ENCODE data around the gene MYO18B.

The MYO18B gene

DNA sequence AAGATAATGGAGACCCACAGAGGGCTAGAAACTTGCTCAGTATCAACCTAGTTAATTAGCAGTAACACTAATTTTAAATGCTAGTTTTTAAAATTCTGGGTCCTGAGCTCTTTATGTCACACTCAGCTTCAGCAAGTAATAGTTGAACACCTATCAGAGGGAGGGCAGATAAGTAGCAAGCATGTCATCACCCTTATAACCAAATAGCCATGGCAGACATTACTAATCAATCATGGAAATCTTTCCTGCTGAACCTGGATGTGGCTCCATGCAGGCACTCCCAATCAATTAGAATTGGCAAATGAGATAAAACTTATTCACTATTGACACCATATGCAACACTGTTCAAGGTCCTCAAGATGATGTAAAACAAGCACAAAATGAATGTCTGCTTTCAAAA is 315.7 kb downstream of the MYO18B start:
- DNase-seq, result no peak

DNA sequence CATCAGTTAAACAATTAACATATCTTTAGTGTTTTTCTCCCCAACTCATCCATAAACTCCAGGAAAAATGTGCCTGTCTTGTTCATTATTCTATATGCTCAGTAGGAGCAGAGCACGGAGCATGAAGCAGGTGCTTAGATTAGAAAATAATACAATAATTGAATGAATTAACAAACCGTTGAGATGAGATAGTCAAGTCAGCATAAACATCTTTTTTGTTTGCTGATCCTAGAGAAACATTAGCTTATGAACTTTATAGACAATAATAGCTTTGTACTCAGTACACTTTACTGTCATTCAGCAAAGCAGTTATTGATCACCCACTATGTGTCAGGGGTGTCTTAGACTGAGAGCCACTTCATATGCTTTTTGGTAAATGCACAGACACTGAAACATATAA is 322.1 kb downstream of the MYO18B start:
- DNase-seq, result no peak

- DNase-seq, result no peak
Observed at GRCh38 chr22:26065847-26066246, 323.9 kb downstream of the MYO18B start.

DNA sequence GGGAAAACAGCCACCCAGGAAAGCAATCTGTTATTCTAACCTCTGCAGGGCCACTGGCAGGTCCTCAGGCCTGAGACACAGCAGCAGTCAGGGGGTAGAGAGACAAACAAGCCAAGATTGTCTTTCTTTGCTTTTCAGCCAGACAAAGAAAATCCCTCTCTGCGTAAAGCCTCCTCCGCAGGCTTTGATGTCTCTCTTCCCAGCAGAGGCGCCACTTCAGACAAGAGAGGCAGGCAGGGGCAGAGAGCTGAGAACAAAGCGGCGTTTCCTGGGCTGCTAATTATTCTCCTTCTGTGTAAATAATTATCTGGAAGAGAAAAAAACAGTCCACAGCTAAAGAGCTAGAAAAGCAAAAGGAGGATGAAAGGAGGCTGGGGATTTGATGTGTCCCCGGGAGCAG is 324.5 kb downstream of the MYO18B start:
- DNase-seq, result no peak

DNA sequence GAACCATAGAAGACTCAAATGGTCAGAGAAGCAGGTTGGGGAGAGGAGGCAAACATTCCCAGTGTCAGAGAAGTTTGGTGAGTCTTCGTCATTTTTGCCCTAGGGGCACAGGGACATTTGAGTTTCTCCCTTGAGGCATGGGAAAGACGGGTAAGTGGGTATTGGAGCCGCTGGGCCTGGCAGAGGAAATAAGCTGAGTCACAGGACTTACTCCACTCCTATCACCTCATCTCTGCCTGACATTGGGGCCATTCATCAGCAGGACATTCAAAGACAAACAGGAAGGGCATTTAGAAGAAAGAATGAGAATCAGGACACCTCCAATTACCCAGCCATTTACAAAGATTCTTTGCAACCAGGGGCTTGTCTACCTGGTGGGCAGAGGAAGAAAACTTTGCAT is 326.6 kb downstream of the MYO18B start:
- DNase-seq, result no peak

DNA sequence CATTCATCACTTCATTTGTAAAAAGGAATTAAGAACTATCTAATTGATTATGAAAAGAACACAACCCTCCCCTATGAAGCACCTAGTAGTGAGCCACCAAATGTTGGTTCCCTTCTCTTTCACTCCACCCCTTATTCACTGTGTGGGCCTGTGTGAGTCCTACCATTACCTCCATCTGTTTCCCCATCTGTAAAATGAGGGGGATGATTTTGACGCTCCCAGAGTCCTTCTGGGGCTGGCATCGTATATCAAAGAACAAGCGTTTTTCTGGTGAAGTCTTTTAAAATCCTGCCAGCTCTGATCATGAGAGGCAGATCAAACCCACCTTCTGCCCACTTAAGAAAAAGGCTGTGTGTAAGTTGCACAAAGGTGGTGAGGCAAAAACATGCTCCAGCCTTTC is 330.6 kb downstream of the MYO18B start:
- DNase-seq, result no peak

GRCh38 chr22:26075251-26075650 is 333.3 kb downstream of the MYO18B start:
- DNase-seq, result no peak

DNA sequence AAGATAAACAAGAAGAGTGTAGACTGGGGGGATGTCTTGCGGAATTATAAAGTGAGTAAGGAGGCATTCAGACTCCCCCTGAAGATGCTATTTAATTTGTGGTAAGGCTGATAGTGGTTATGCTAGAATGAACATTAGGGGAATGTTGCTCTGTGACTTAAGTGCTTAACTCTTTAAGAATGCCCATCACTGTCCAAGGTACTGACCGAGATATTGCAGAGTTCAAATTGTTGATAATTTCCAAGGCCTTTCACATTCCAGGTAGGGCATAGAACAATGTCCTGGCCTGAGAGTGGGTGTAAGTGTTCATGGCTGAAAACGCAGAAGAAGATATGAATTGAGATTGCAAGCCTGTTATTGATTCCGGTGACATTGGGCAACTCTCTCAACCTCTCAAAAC is 337.0 kb downstream of the MYO18B start:
- no peak for DNase-seq
